ENCODE data around the gene REEP2. TPM values are rescaled to one million over a fixed set of nuclear protein-coding genes. Genes with fewer than 3 reads are reported as not detected.
"Not testable (repeated sequence)": the region's sequence is repeated elsewhere in the genome, so short reads cannot be mapped to it uniquely, and the experiment has no call there.

REEP2 gene
- total RNA-seq, 1 experiment from 2014 or later = 4.9 TPM

- H2AFZ ChIP-seq (ENCODE audit: low read depth, low read length, poor library complexity, severe bottlenecking) = no peak overlapping the region
- ChIA-PET POLR2A (no interaction called here), CTCF (no interaction called here), RAD21 (ENCODE audit: low non-redundant PET in 1 of 2, low total read pairs in 2 of 2, uncharacterized antibody in 2 of 2, unreplicated experiment in 2 of 2) (no interaction called here)
- no TSS peak for BruUV-seq (replicated peaks)
- H3K27me3 ChIP-seq (ENCODE audit: insufficient read depth, low read length) = no peaks in the 10 kb centered on the region
- H3K36me3 ChIP-seq (ENCODE audit: control insufficient read depth in 1 of 2, insufficient read depth in 2 of 2, low read length in 2 of 2) = peaks cover 22 to 49% of the 10 kb centered on the region in 2 experiments; a peak in 3 of 4 replicates
- intact Hi-C loops (cut with micrococcal nuclease) = no loop called here
- H3K9me3 ChIP-seq (ENCODE audit: control insufficient read depth in 1 of 2, insufficient read depth in 1 of 2, low read depth in 1 of 2, low read length in 2 of 2) = no peaks in the 10 kb centered on the region
- H4K20me1 ChIP-seq (ENCODE audit: insufficient read depth) = no peaks in the 10 kb centered on the region
- TF ChIP-seq EZH2 (IDR thresholded peaks at IDR 0.05) = no peak
- no peak for TF ChIP-seq ZNF274 (IDR thresholded peaks at IDR 0.05; ENCODE audit: low read depth, low read length)
- TF ChIP-seq CBX3 (IDR thresholded peaks at IDR 0.05; ENCODE audit: low read depth) = no peak
- TF ChIP-seq SIN3A (IDR thresholded peaks at IDR 0.05; ENCODE audit: low read depth) = no peak
- no peak for TF ChIP-seq ATF3 (IDR thresholded peaks at IDR 0.05)
- H3K4me1 ChIP-seq (ENCODE audit: control insufficient read depth in 1 of 2, insufficient read depth in 2 of 2, low read length in 2 of 2) = no peaks in the 10 kb centered on the region
- no peak overlapping the region for H3K9ac ChIP-seq (ENCODE audit: low read length)
- H3K4me3 ChIP-seq (replicated peaks in 1 of 2; ENCODE audit: low read depth in 1 of 2, low read length in 2 of 2) = no peak overlapping the region
- DNase-seq (ENCODE audit: low read depth, low spot score) (no peak), ATAC-seq (no peak)
- no peaks in the 10 kb centered on the region for H3K9me2 ChIP-seq (ENCODE audit: insufficient read depth)
- no peak overlapping the region for H3K27ac ChIP-seq (ENCODE audit: low read depth, low read length)
- no peak overlapping the region for H3K4me2 ChIP-seq (ENCODE audit: low read length)
- no peaks in the 10 kb centered on the region for H3K79me2 ChIP-seq (ENCODE audit: insufficient read depth, low read length)
Measured at GRCh38 chr5:138389332-138389731, 49.5 kb upstream of the REEP2 start.

- BruUV-seq (replicated peaks); H3K4me3 ChIP-seq (replicated peaks in 1 of 2; ENCODE audit: low read depth in 1 of 2, low read length in 2 of 2); intact Hi-C loops (cut with micrococcal nuclease); DNase-seq (ENCODE audit: low read depth, low spot score); RAD21 ChIA-PET (ENCODE audit: low non-redundant PET in 1 of 2, low total read pairs in 2 of 2, uncharacterized antibody in 2 of 2, unreplicated experiment in 2 of 2); ATAC-seq; H3K4me2 ChIP-seq (ENCODE audit: low read length); H3K27ac ChIP-seq (ENCODE audit: low read depth, low read length); H3K9me3 ChIP-seq (ENCODE audit: control insufficient read depth in 1 of 2, insufficient read depth in 1 of 2, low read depth in 1 of 2, low read length in 2 of 2); H4K20me1 ChIP-seq (ENCODE audit: insufficient read depth); CTCF ChIA-PET; H3K9me2 ChIP-seq (ENCODE audit: insufficient read depth); H3K27me3 ChIP-seq (ENCODE audit: insufficient read depth, low read length); H3K9ac ChIP-seq (ENCODE audit: low read length); H3K4me1 ChIP-seq (ENCODE audit: control insufficient read depth in 1 of 2, insufficient read depth in 2 of 2, low read length in 2 of 2); H3K79me2 ChIP-seq (ENCODE audit: insufficient read depth, low read length); H2AFZ ChIP-seq (ENCODE audit: low read depth, low read length, poor library complexity, severe bottlenecking); POLR2A ChIA-PET: not testable (repeated sequence)
- H3K36me3 ChIP-seq (ENCODE audit: control insufficient read depth in 1 of 2, insufficient read depth in 2 of 2, low read length in 2 of 2) = peaks cover 22 to 49% of the 10 kb centered on the region in 2 experiments; a peak in 3 of 4 replicates
Measured at GRCh38 chr5:138389911-138390310, 48.9 kb upstream of the REEP2 start.
